ENCODE results near the gene PTGDR.

PTGDR gene

GRCh38 chr14:52313462-52313861, 46.0 kb downstream of the PTGDR start:
- WGBS (ENCODE audit: extremely low coverage, insufficient coverage, low lambda C conversion rate) = no CpG with 5 or more reads among the region's 10 CpGs
- Histone ChIP-seq H3K79me1 (ENCODE audit: low read length) (no peaks in the 10 kb centered on the region), H3K36me3 (ENCODE audit: control insufficient read depth, insufficient read depth, low read length) (no peaks in the 10 kb centered on the region), H3K18ac (ENCODE audit: low read length) (no peak overlapping the region), H3K56ac (ENCODE audit: low read length) (no peak overlapping the region), H4K5ac (ENCODE audit: low read length) (no peak overlapping the region), H2BK15ac (replicated peaks; ENCODE audit: low read depth) (no peak overlapping the region), H3K9ac (ENCODE audit: low read length) (peak overlapping the region; percentile 20), H3K4ac (ENCODE audit: low read depth, low read length) (no peak overlapping the region), H2BK120ac (ENCODE audit: low read depth, low read length) (no peak overlapping the region), H3K79me2 (ENCODE audit: control insufficient read depth, insufficient read depth, low read length) (no peaks in the 10 kb centered on the region), H4K8ac (ENCODE audit: low read depth, low read length) (no peak overlapping the region), H2AK5ac (ENCODE audit: low read length) (no peak overlapping the region), H3K23ac (ENCODE audit: low read length) (no peak overlapping the region), H3K4me2 (ENCODE audit: low read length) (peak overlapping the region; percentile 81), H3K27me3 (ENCODE audit: insufficient read depth, low read length, poor library complexity) (peaks cover 23% of the 10 kb centered on the region), H3K27ac (ENCODE audit: low read depth, low read length) (no peak overlapping the region), H3K4me3 (ENCODE audit: low read length) (peak overlapping the region; percentile 20), H3K4me1 (ENCODE audit: control insufficient read depth, low read depth, low read length) (no peaks in the 10 kb centered on the region), H2BK5ac (ENCODE audit: low read length) (no peak overlapping the region)
- DNase-seq = no peak

GRCh38 chr14:52313903-52314594, 46.6 kb downstream of the PTGDR start, which contains the start of gene PTGER2:
Gene PTGER2, plus strand, starts transcription at chr14:52314312. Its CDS starts 237 bp downstream, at chr14:52314549.
- no peak within 1 kb of the TSS for H2AK5ac ChIP-seq (ENCODE audit: low read length)
- no peaks in the 10 kb centered on the region for H3K79me1 ChIP-seq (ENCODE audit: low read length)
- H3K4me2 ChIP-seq (ENCODE audit: low read length) = peak within 1 kb of the TSS; percentile 81
- no peak within 1 kb of the TSS for H2BK120ac ChIP-seq (ENCODE audit: low read depth, low read length)
- H3K27ac ChIP-seq (ENCODE audit: low read depth, low read length) = no peak within 1 kb of the TSS
- H3K27me3 ChIP-seq (ENCODE audit: insufficient read depth, low read length, poor library complexity) = peaks cover 23% of the 10 kb centered on the region
- H3K4ac ChIP-seq (ENCODE audit: low read depth, low read length) = no peak within 1 kb of the TSS
- no peaks in the 10 kb centered on the region for H3K4me1 ChIP-seq (ENCODE audit: control insufficient read depth, low read depth, low read length)
- no peak within 1 kb of the TSS for H4K5ac ChIP-seq (ENCODE audit: low read length)
- DNase-seq = peak; percentile 49
- no peaks in the 10 kb centered on the region for H3K36me3 ChIP-seq (ENCODE audit: control insufficient read depth, insufficient read depth, low read length)
- H3K79me2 ChIP-seq (ENCODE audit: control insufficient read depth, insufficient read depth, low read length) = no peaks in the 10 kb centered on the region
- peak within 1 kb of the TSS; percentile 29 for H3K4me3 ChIP-seq (ENCODE audit: low read length)
- no peak within 1 kb of the TSS for H2BK5ac ChIP-seq (ENCODE audit: low read length)
- H3K56ac ChIP-seq (ENCODE audit: low read length) = peak within 1 kb of the TSS; percentile 57
- no peak within 1 kb of the TSS for H3K23ac ChIP-seq (ENCODE audit: low read length)
- no peak within 1 kb of the TSS for H4K8ac ChIP-seq (ENCODE audit: low read depth, low read length)
- no peak within 1 kb of the TSS for H2BK15ac ChIP-seq (replicated peaks; ENCODE audit: low read depth)
- H3K9ac ChIP-seq (ENCODE audit: low read length) = peak within 1 kb of the TSS; percentile 56
- no peak within 1 kb of the TSS for H3K18ac ChIP-seq (ENCODE audit: low read length)
- WGBS (ENCODE audit: extremely low coverage, insufficient coverage, low lambda C conversion rate) = no CpG with 5 or more reads among the region's 73 CpGs

GRCh38 chr14:52314595-52315354, 47.3 kb downstream of the PTGDR start:
- H3K23ac ChIP-seq (ENCODE audit: low read length) = no peak overlapping the region
- no peak overlapping the region for H2BK5ac ChIP-seq (ENCODE audit: low read length)
- no CpG with 5 or more reads among the region's 63 CpGs for WGBS (ENCODE audit: extremely low coverage, insufficient coverage, low lambda C conversion rate)
- no peaks in the 10 kb centered on the region for H3K79me2 ChIP-seq (ENCODE audit: control insufficient read depth, insufficient read depth, low read length)
- peaks cover 23% of the 10 kb centered on the region for H3K27me3 ChIP-seq (ENCODE audit: insufficient read depth, low read length, poor library complexity)
- H3K36me3 ChIP-seq (ENCODE audit: control insufficient read depth, insufficient read depth, low read length) = no peaks in the 10 kb centered on the region
- peak; percentile 42 for DNase-seq
- no peak overlapping the region for H3K4ac ChIP-seq (ENCODE audit: low read depth, low read length)
- peak overlapping the region; percentile 81 for H3K4me2 ChIP-seq (ENCODE audit: low read length)
- no peak overlapping the region for H4K8ac ChIP-seq (ENCODE audit: low read depth, low read length)
- H3K4me1 ChIP-seq (ENCODE audit: control insufficient read depth, low read depth, low read length) = no peaks in the 10 kb centered on the region
- no peak overlapping the region for H4K5ac ChIP-seq (ENCODE audit: low read length)
- peak overlapping the region; percentile 56 for H3K9ac ChIP-seq (ENCODE audit: low read length)
- H3K56ac ChIP-seq (ENCODE audit: low read length) = peak overlapping the region; percentile 57
- peak overlapping the region; percentile 29 for H3K4me3 ChIP-seq (ENCODE audit: low read length)
- H2BK15ac ChIP-seq (replicated peaks; ENCODE audit: low read depth) = no peak overlapping the region
- H3K79me1 ChIP-seq (ENCODE audit: low read length) = no peaks in the 10 kb centered on the region
- no peak overlapping the region for H2BK120ac ChIP-seq (ENCODE audit: low read depth, low read length)
- no peak overlapping the region for H2AK5ac ChIP-seq (ENCODE audit: low read length)
- no peak overlapping the region for H3K18ac ChIP-seq (ENCODE audit: low read length)
- no peak overlapping the region for H3K27ac ChIP-seq (ENCODE audit: low read depth, low read length)

- no peak overlapping the region for H2BK120ac ChIP-seq (ENCODE audit: low read depth, low read length)
- H3K9ac ChIP-seq (ENCODE audit: low read length) = peak overlapping the region; percentile 22
- H3K18ac ChIP-seq (ENCODE audit: low read length) = no peak overlapping the region
- H2BK5ac ChIP-seq (ENCODE audit: low read length) = no peak overlapping the region
- peak overlapping the region; percentile 57 for H3K56ac ChIP-seq (ENCODE audit: low read length)
- peak; percentile 6 for DNase-seq
- H3K4me3 ChIP-seq (ENCODE audit: low read length) = no peak overlapping the region
- H2AK5ac ChIP-seq (ENCODE audit: low read length) = no peak overlapping the region
- no peaks in the 10 kb centered on the region for H3K79me1 ChIP-seq (ENCODE audit: low read length)
- H3K4me2 ChIP-seq (ENCODE audit: low read length) = peak overlapping the region; percentile 81
- no peaks in the 10 kb centered on the region for H3K36me3 ChIP-seq (ENCODE audit: control insufficient read depth, insufficient read depth, low read length)
- H3K23ac ChIP-seq (ENCODE audit: low read length) = no peak overlapping the region
- H3K27me3 ChIP-seq (ENCODE audit: insufficient read depth, low read length, poor library complexity) = peaks cover 23% of the 10 kb centered on the region
- H3K4me1 ChIP-seq (ENCODE audit: control insufficient read depth, low read depth, low read length) = no peaks in the 10 kb centered on the region
- no CpG with 5 or more reads among the region's 11 CpGs for WGBS (ENCODE audit: extremely low coverage, insufficient coverage, low lambda C conversion rate)
- no peaks in the 10 kb centered on the region for H3K79me2 ChIP-seq (ENCODE audit: control insufficient read depth, insufficient read depth, low read length)
- no peak overlapping the region for H2BK15ac ChIP-seq (replicated peaks; ENCODE audit: low read depth)
- H4K5ac ChIP-seq (ENCODE audit: low read length) = no peak overlapping the region
- no peak overlapping the region for H3K27ac ChIP-seq (ENCODE audit: low read depth, low read length)
- H4K8ac ChIP-seq (ENCODE audit: low read depth, low read length) = no peak overlapping the region
- H3K4ac ChIP-seq (ENCODE audit: low read depth, low read length) = no peak overlapping the region
Observed at GRCh38 chr14:52315355-52315718, 47.8 kb downstream of the PTGDR start.

- no peak for DNase-seq
- Histone ChIP-seq H2BK120ac (ENCODE audit: low read depth, low read length) (no peak overlapping the region), H3K79me1 (ENCODE audit: low read length) (no peaks in the 10 kb centered on the region), H3K27ac (ENCODE audit: low read depth, low read length) (no peak overlapping the region), H3K23ac (ENCODE audit: low read length) (no peak overlapping the region), H2AK5ac (ENCODE audit: low read length) (no peak overlapping the region), H3K18ac (ENCODE audit: low read length) (no peak overlapping the region), H3K27me3 (ENCODE audit: insufficient read depth, low read length, poor library complexity) (peaks cover 21% of the 10 kb centered on the region), H3K9ac (ENCODE audit: low read length) (no peak overlapping the region), H3K79me2 (ENCODE audit: control insufficient read depth, insufficient read depth, low read length) (no peaks in the 10 kb centered on the region), H4K8ac (ENCODE audit: low read depth, low read length) (no peak overlapping the region), H3K56ac (ENCODE audit: low read length) (no peak overlapping the region), H3K4me2 (ENCODE audit: low read length) (no peak overlapping the region), H3K36me3 (ENCODE audit: control insufficient read depth, insufficient read depth, low read length) (no peaks in the 10 kb centered on the region), H2BK5ac (ENCODE audit: low read length) (no peak overlapping the region), H3K4me3 (ENCODE audit: low read length) (no peak overlapping the region), H2BK15ac (replicated peaks; ENCODE audit: low read depth) (no peak overlapping the region), H4K5ac (ENCODE audit: low read length) (no peak overlapping the region), H3K4ac (ENCODE audit: low read depth, low read length) (no peak overlapping the region), H3K4me1 (ENCODE audit: control insufficient read depth, low read depth, low read length) (no peaks in the 10 kb centered on the region)
- WGBS (ENCODE audit: extremely low coverage, insufficient coverage, low lambda C conversion rate) = no CpG with 5 or more reads among the region's 2 CpGs
Observed at GRCh38 chr14:52318062-52318461, 50.6 kb downstream of the PTGDR start.
